GM12878 (cell line): ENCODE measurements around the gene TULP1.

Source experiments
- EP300 ChIP-seq, 2 experiments: fragments of 150-350 bp in 1 of 2; IDR thresholded peaks; 2 replicates each; pipeline ENCODE4 v1.6.1; 2011 to 2012; ENCODE audit warnings: low read depth in 2 of 2, low read length in 2 of 2, borderline replicate concordance in 1 of 2, improper control_type of control experiment in 1 of 2, inconsistent platforms in 1 of 2; ENCODE audit not compliant: control insufficient read depth in 1 of 2
- EZH2 ChIP-seq: IDR thresholded peaks from 2 replicates; pipeline ENCODE4 v1.6.1; 2012; ENCODE audit warnings: low read depth, mild to moderate bottlenecking, control low read depth, inconsistent platforms, low read length, borderline replicate concordance; ENCODE audit not compliant: control insufficient read depth
- JUNB ChIP-seq: IDR thresholded peaks from 2 replicates; pipeline ENCODE4 v1.6.1; 2016; ENCODE audit warnings: antibody characterized with exemption, mild to moderate bottlenecking
- JUND ChIP-seq: IDR thresholded peaks from 2 replicates; pipeline ENCODE4 v1.6.1; 2012; ENCODE audit warnings: low read depth, mild to moderate bottlenecking, low read length, improper control_type of control experiment, moderate library complexity
- MYC ChIP-seq: IDR thresholded peaks from 2 replicates; pipeline ENCODE4 v1.6.1; 2011; ENCODE audit warnings: mild to moderate bottlenecking, low read length, moderate library complexity, inconsistent platforms; ENCODE audit not compliant: insufficient read depth, insufficient replicate concordance, insufficient read length, severe bottlenecking
- NR2C2 ChIP-seq: IDR thresholded peaks from 2 replicates; pipeline ENCODE4 v1.6.1; 2011; ENCODE audit warnings: borderline replicate concordance, low read depth; ENCODE audit not compliant: control insufficient read depth, insufficient read length
- SREBF1 ChIP-seq: IDR thresholded peaks from 2 replicates; pipeline ENCODE4 v1.6.1; 2012; ENCODE audit warnings: mild to moderate bottlenecking, low read length
- TCF7 ChIP-seq: IDR thresholded peaks from 2 replicates; pipeline ENCODE4 v1.6.1; 2014; ENCODE audit warnings: antibody characterized with exemption, borderline replicate concordance
- YY1 ChIP-seq: IDR thresholded peaks from 2 replicates; pipeline ENCODE4 v1.6.1; 2011; ENCODE audit warnings: low read depth, mild to moderate bottlenecking, low read length
- TF ChIP-seq, protein P1 (sequence below), 3 experiments: IDR thresholded peaks in 2 of 3; conservative IDR thresholded peaks in 1 of 3; 2 replicates each; pipeline ENCODE4 v1.5.1; 2011; ENCODE audit warnings: low read depth in 3 of 3, low read length in 3 of 3, mild to moderate bottlenecking in 3 of 3, control low read depth in 2 of 3, moderate library complexity in 2 of 3, inconsistent platforms in 1 of 3, mixed read lengths in 1 of 3; ENCODE audit not compliant: control insufficient read depth in 2 of 3, insufficient read depth in 1 of 3; ENCODE audit errors: extremely low read depth in 1 of 3
- TF ChIP-seq, protein P2 (sequence below): fragments of 450-650 bp; IDR thresholded peaks from 2 replicates; pipeline ENCODE4 v1.6.1; 2017; ENCODE audit warnings: antibody characterized with exemption, mild to moderate bottlenecking, moderate library complexity
- TF ChIP-seq, protein P3 (sequence below): fragments of 450-650 bp; IDR thresholded peaks from 2 replicates; pipeline ENCODE4 v1.6.1; 2017; ENCODE audit warnings: mild to moderate bottlenecking
- TF ChIP-seq, protein P4 (sequence below): fragments of 450-650 bp; IDR thresholded peaks from 2 replicates; pipeline ENCODE4 v1.6.1; 2017; ENCODE audit warnings: mild to moderate bottlenecking, moderate library complexity

DNA sequence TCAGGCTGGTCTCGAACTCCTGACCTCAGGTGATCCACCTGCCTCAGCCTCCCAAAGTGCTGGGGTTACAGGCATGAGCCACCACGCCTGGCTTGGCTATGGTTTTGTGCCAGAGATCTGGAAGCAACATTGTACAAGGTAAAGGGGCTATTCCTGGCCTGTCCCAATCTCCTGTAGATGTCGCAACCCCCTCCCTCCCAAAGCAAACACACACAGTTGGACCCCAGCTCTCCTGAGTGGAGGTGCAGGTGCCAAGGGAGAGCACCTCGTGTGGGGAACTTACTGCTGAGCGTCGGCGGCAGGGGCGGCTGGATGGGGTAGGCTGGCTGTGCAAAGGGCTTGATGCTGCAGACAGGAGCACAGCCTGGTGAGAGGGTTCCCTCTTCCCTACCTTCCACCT, 35.7 kb downstream of the TULP1 start:
- TF ChIP-seq, protein P1, sequence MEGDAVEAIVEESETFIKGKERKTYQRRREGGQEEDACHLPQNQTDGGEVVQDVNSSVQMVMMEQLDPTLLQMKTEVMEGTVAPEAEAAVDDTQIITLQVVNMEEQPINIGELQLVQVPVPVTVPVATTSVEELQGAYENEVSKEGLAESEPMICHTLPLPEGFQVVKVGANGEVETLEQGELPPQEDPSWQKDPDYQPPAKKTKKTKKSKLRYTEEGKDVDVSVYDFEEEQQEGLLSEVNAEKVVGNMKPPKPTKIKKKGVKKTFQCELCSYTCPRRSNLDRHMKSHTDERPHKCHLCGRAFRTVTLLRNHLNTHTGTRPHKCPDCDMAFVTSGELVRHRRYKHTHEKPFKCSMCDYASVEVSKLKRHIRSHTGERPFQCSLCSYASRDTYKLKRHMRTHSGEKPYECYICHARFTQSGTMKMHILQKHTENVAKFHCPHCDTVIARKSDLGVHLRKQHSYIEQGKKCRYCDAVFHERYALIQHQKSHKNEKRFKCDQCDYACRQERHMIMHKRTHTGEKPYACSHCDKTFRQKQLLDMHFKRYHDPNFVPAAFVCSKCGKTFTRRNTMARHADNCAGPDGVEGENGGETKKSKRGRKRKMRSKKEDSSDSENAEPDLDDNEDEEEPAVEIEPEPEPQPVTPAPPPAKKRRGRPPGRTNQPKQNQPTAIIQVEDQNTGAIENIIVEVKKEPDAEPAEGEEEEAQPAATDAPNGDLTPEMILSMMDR (IDR thresholded peaks at IDR 0.05 in 2 of 3, conservative IDR thresholded peaks at IDR 0.05 in 1 of 3; ENCODE audit: control insufficient read depth in 2 of 3, extremely low read depth in 1 of 3, insufficient read depth in 1 of 3, low read depth in 3 of 3, low read length in 3 of 3), result no peak
- TF ChIP-seq, protein P2, sequence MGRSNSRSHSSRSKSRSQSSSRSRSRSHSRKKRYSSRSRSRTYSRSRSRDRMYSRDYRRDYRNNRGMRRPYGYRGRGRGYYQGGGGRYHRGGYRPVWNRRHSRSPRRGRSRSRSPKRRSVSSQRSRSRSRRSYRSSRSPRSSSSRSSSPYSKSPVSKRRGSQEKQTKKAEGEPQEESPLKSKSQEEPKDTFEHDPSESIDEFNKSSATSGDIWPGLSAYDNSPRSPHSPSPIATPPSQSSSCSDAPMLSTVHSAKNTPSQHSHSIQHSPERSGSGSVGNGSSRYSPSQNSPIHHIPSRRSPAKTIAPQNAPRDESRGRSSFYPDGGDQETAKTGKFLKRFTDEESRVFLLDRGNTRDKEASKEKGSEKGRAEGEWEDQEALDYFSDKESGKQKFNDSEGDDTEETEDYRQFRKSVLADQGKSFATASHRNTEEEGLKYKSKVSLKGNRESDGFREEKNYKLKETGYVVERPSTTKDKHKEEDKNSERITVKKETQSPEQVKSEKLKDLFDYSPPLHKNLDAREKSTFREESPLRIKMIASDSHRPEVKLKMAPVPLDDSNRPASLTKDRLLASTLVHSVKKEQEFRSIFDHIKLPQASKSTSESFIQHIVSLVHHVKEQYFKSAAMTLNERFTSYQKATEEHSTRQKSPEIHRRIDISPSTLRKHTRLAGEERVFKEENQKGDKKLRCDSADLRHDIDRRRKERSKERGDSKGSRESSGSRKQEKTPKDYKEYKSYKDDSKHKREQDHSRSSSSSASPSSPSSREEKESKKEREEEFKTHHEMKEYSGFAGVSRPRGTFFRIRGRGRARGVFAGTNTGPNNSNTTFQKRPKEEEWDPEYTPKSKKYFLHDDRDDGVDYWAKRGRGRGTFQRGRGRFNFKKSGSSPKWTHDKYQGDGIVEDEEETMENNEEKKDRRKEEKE, result no peak
- TF ChIP-seq JUND (no peak), YY1 (no peak), EP300 (IDR thresholded peaks at IDR 0.05; ENCODE audit: borderline replicate concordance in 1 of 2, control insufficient read depth in 1 of 2, low read depth in 2 of 2, low read length in 2 of 2) (no peak), EZH2 (no peak), SREBF1 (no peak), TCF7 (no peak), NR2C2 (no peak), JUNB (no peak), MYC (no peak)
- TF ChIP-seq, protein P3, sequence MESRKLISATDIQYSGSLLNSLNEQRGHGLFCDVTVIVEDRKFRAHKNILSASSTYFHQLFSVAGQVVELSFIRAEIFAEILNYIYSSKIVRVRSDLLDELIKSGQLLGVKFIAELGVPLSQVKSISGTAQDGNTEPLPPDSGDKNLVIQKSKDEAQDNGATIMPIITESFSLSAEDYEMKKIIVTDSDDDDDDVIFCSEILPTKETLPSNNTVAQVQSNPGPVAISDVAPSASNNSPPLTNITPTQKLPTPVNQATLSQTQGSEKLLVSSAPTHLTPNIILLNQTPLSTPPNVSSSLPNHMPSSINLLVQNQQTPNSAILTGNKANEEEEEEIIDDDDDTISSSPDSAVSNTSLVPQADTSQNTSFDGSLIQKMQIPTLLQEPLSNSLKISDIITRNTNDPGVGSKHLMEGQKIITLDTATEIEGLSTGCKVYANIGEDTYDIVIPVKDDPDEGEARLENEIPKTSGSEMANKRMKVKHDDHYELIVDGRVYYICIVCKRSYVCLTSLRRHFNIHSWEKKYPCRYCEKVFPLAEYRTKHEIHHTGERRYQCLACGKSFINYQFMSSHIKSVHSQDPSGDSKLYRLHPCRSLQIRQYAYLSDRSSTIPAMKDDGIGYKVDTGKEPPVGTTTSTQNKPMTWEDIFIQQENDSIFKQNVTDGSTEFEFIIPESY, result no peak
- TF ChIP-seq, protein P4, sequence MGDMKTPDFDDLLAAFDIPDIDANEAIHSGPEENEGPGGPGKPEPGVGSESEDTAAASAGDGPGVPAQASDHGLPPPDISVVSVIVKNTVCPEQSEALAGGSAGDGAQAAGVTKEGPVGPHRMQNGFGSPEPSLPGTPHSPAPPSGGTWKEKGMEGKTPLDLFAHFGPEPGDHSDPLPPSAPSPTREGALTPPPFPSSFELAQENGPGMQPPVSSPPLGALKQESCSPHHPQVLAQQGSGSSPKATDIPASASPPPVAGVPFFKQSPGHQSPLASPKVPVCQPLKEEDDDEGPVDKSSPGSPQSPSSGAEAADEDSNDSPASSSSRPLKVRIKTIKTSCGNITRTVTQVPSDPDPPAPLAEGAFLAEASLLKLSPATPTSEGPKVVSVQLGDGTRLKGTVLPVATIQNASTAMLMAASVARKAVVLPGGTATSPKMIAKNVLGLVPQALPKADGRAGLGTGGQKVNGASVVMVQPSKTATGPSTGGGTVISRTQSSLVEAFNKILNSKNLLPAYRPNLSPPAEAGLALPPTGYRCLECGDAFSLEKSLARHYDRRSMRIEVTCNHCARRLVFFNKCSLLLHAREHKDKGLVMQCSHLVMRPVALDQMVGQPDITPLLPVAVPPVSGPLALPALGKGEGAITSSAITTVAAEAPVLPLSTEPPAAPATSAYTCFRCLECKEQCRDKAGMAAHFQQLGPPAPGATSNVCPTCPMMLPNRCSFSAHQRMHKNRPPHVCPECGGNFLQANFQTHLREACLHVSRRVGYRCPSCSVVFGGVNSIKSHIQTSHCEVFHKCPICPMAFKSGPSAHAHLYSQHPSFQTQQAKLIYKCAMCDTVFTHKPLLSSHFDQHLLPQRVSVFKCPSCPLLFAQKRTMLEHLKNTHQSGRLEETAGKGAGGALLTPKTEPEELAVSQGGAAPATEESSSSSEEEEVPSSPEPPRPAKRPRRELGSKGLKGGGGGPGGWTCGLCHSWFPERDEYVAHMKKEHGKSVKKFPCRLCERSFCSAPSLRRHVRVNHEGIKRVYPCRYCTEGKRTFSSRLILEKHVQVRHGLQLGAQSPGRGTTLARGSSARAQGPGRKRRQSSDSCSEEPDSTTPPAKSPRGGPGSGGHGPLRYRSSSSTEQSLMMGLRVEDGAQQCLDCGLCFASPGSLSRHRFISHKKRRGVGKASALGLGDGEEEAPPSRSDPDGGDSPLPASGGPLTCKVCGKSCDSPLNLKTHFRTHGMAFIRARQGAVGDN, result no peak
